Heart left ventricle (tissue), 13 donors: ENCODE data around the gene TWF2.

Experiments
- CTCF ChIP-seq, 12 donors: fragments of 200-600 bp; sonication (generic) in 4 of 12; IDR thresholded peaks; one replicate each; pipeline versions ENCODE4 v1.5.0 to v1.8.0; 2018 to 2022; ENCODE audit warnings: antibody characterized with exemption in 12 of 12, mild to moderate bottlenecking in 5 of 12
- POLR2A ChIP-seq, 2 donors: fragments of 450-650 bp; IDR thresholded peaks; one replicate each; pipeline ENCODE4 v1.6.1; 2017; ENCODE audit warnings: antibody characterized with exemption in 2 of 2, mild to moderate bottlenecking in 2 of 2, moderate library complexity in 2 of 2
- donor health status: ischemic (EF 13 %, LVEDD 7.1; RV severe dilation, severe dysfunction).
- donor health status: DM: no; HTN: yes; CAD: no.
- donor health status: DM: no; HTN: no; CAD: no.
- donor health status: ischemic (EF 25% LVEDD 6.9; RV normal size, moderate dysfunction).
- donor health status: ischemic (EF 25% LVEDD 5.7; RV mildly dilated, moderate dysfunction).
- donor health status: ischemic (EF 35%, LVEDD 5.7; RV mildly dilated, moderate dysfunction).
- donor health status: nonischemic (EF 11% LVEDD 7.7; RV severe dilation, severe dysfunction).
- donor health status: DM: yes; HTN: yes; CAD: no.
- donor health status: PGD.
- donor health status: ischemic (EF 29% LVEDD 5.4; RV normal size, mild dysfunction).
- donor health status: nonischemic (EF 23%, LVEDD 6.1; RV moderate dilation, normal function).

GRCh38 chr3:52228751-52229291 is 10.1 kb downstream of the TWF2 start:
- TF ChIP-seq CTCF (IDR thresholded peaks at IDR 0.05) = no peak
- no peak for TF ChIP-seq POLR2A (IDR thresholded peaks at IDR 0.05)
